T-helper 2 cell treated with Interferon-gamma antibody and Interleukin-4, amounts not matched to agents 5 μg/mL and 100 μg/mL, for 36 hours (primary cell): Measurements from ENCODE around the gene GSTO1.

Experiments
- DNase-seq: peaks from one replicate; pipeline ENCODE4 v3.0.0; 2021; ENCODE audit warnings: low spot score
- H3K27ac Mint-ChIP-seq: one replicate; pipeline ENCODE4 v1.8.0; 2021; ENCODE audit warnings: mild to moderate bottlenecking, mixed read lengths
- H3K27me3 Mint-ChIP-seq: one replicate; pipeline ENCODE4 v1.8.0; 2021; ENCODE audit warnings: low read depth, mixed read lengths
- H3K36me3 Mint-ChIP-seq: one replicate; pipeline ENCODE4 v1.8.0; 2021; ENCODE audit warnings: low read depth, mixed read lengths
- H3K4me1 Mint-ChIP-seq: one replicate; pipeline ENCODE4 v1.8.0; 2021; ENCODE audit warnings: low read depth, mixed read lengths
- H3K4me3 Mint-ChIP-seq: one replicate; pipeline ENCODE4 v1.8.0; 2022; ENCODE audit warnings: mild to moderate bottlenecking, moderate library complexity, mixed read lengths
- H3K9me3 Mint-ChIP-seq: one replicate; pipeline ENCODE4 v1.8.0; 2021; ENCODE audit warnings: mixed read lengths

The GSTO1 gene

GRCh38 chr10:104254493-104255310 is at the start of gene GSTO1:
GSTO1 (plus strand) TSS chr10:104254892; CDS start chr10:104254929, 37 bp downstream.
- Mint-ChIP-seq H3K9me3 (no peaks in the 10 kb centered on the region), H3K27ac (peak within 1 kb of the TSS; percentile 95), H3K36me3 (peaks cover 39% of the 10 kb centered on the region), H3K4me3 (peak within 1 kb of the TSS; percentile 98), H3K27me3 (peaks cover 9% of the 10 kb centered on the region), H3K4me1 (peaks cover 44% of the 10 kb centered on the region)
- DNase-seq, result peak; percentile 35

- H3K4me1 Mint-ChIP-seq, result no peaks in the 10 kb centered on the region
- H3K36me3 Mint-ChIP-seq, result no peaks in the 10 kb centered on the region
- no peak overlapping the region for H3K4me3 Mint-ChIP-seq
- H3K27ac Mint-ChIP-seq, result no peak overlapping the region
- DNase-seq, result no peak
- peaks cover 43% of the 10 kb centered on the region for H3K27me3 Mint-ChIP-seq
- no peaks in the 10 kb centered on the region for H3K9me3 Mint-ChIP-seq
Measured at GRCh38 chr10:104208730-104209129, 46.0 kb upstream of the GSTO1 start.

GRCh38 chr10:104209575-104210198 is 45.0 kb upstream of the GSTO1 start:
- H3K36me3 Mint-ChIP-seq, result no peaks in the 10 kb centered on the region
- H3K27me3 Mint-ChIP-seq, result peaks cover 36% of the 10 kb centered on the region
- no peaks in the 10 kb centered on the region for H3K4me1 Mint-ChIP-seq
- no peak for DNase-seq
- H3K4me3 Mint-ChIP-seq, result no peak overlapping the region
- no peak overlapping the region for H3K27ac Mint-ChIP-seq
- no peaks in the 10 kb centered on the region for H3K9me3 Mint-ChIP-seq

- Mint-ChIP-seq H3K27me3 (peaks cover 29% of the 10 kb centered on the region), H3K36me3 (no peaks in the 10 kb centered on the region), H3K9me3 (no peaks in the 10 kb centered on the region), H3K27ac (no peak overlapping the region), H3K4me3 (no peak overlapping the region), H3K4me1 (peaks cover 4% of the 10 kb centered on the region)
- DNase-seq, result no peak
Measured at GRCh38 chr10:104216631-104217030, 38.1 kb upstream of the GSTO1 start.

GRCh38 chr10:104218751-104219150 is 35.9 kb upstream of the GSTO1 start:
- Mint-ChIP-seq H3K9me3 (no peaks in the 10 kb centered on the region), H3K27ac (no peak overlapping the region), H3K36me3 (no peaks in the 10 kb centered on the region), H3K4me3 (no peak overlapping the region), H3K4me1 (peaks cover 4% of the 10 kb centered on the region), H3K27me3 (peaks cover 26% of the 10 kb centered on the region)
- DNase-seq, result no peak

- no peaks in the 10 kb centered on the region for H3K36me3 Mint-ChIP-seq
- no peak overlapping the region for H3K4me3 Mint-ChIP-seq
- no peak for DNase-seq
- H3K4me1 Mint-ChIP-seq, result peaks cover 4% of the 10 kb centered on the region
- H3K9me3 Mint-ChIP-seq, result no peaks in the 10 kb centered on the region
- no peak overlapping the region for H3K27ac Mint-ChIP-seq
- H3K27me3 Mint-ChIP-seq, result peaks cover 31% of the 10 kb centered on the region
Measured at GRCh38 chr10:104220522-104220921, 34.2 kb upstream of the GSTO1 start.

- H3K9me3 Mint-ChIP-seq, result no peaks in the 10 kb centered on the region
- no peak for DNase-seq
- H3K27ac Mint-ChIP-seq, result no peak overlapping the region
- no peak overlapping the region for H3K4me3 Mint-ChIP-seq
- H3K4me1 Mint-ChIP-seq, result peaks cover 4% of the 10 kb centered on the region
- no peaks in the 10 kb centered on the region for H3K36me3 Mint-ChIP-seq
- peaks cover 38% of the 10 kb centered on the region for H3K27me3 Mint-ChIP-seq
Measured at GRCh38 chr10:104223304-104223703, 31.4 kb upstream of the GSTO1 start.

- DNase-seq, result no peak
- peaks cover 35% of the 10 kb centered on the region for H3K27me3 Mint-ChIP-seq
- H3K27ac Mint-ChIP-seq, result no peak overlapping the region
- H3K36me3 Mint-ChIP-seq, result no peaks in the 10 kb centered on the region
- peaks cover 7% of the 10 kb centered on the region for H3K4me1 Mint-ChIP-seq
- H3K4me3 Mint-ChIP-seq, result no peak overlapping the region
- H3K9me3 Mint-ChIP-seq, result peaks cover 7% of the 10 kb centered on the region
Measured at GRCh38 chr10:104230490-104230889, 24.2 kb upstream of the GSTO1 start.

- Mint-ChIP-seq H3K9me3 (peaks cover 16% of the 10 kb centered on the region), H3K27ac (peak within 1 kb of the TSS; percentile 67), H3K4me3 (peak within 1 kb of the TSS; percentile 90), H3K4me1 (peaks cover 7% of the 10 kb centered on the region), H3K36me3 (no peaks in the 10 kb centered on the region), H3K27me3 (peaks cover 32% of the 10 kb centered on the region)
- DNase-seq, result peak; percentile 98
Measured at GRCh38 chr10:104231784-104232612, 22.7 kb upstream of the GSTO1 start, which contains the start of gene CFAP43. CFAP43 (minus strand) TSS chr10:104232364; CDS start chr10:104232246, 118 bp downstream.

- no peak for DNase-seq
- Mint-ChIP-seq H3K27ac (peak overlapping the region; percentile 67), H3K4me1 (peaks cover 7% of the 10 kb centered on the region), H3K9me3 (peaks cover 16% of the 10 kb centered on the region), H3K27me3 (peaks cover 34% of the 10 kb centered on the region), H3K36me3 (no peaks in the 10 kb centered on the region), H3K4me3 (peak overlapping the region; percentile 90)
Measured at GRCh38 chr10:104232613-104233102, 22.0 kb upstream of the GSTO1 start.

GRCh38 chr10:104233817-104234216 is 20.9 kb upstream of the GSTO1 start:
- Mint-ChIP-seq H3K27ac (no peak overlapping the region), H3K36me3 (no peaks in the 10 kb centered on the region), H3K9me3 (peaks cover 16% of the 10 kb centered on the region), H3K4me3 (peak overlapping the region; percentile 50), H3K27me3 (peaks cover 35% of the 10 kb centered on the region), H3K4me1 (peaks cover 7% of the 10 kb centered on the region)
- DNase-seq, result no peak

- peaks cover 16% of the 10 kb centered on the region for H3K9me3 Mint-ChIP-seq
- no peaks in the 10 kb centered on the region for H3K36me3 Mint-ChIP-seq
- no peak overlapping the region for H3K27ac Mint-ChIP-seq
- peaks cover 38% of the 10 kb centered on the region for H3K27me3 Mint-ChIP-seq
- DNase-seq, result no peak
- peaks cover 7% of the 10 kb centered on the region for H3K4me1 Mint-ChIP-seq
- no peak overlapping the region for H3K4me3 Mint-ChIP-seq
Measured at GRCh38 chr10:104234934-104235333, 19.8 kb upstream of the GSTO1 start.

GRCh38 chr10:104235801-104236200 is 18.9 kb upstream of the GSTO1 start:
- no peak overlapping the region for H3K4me3 Mint-ChIP-seq
- H3K27ac Mint-ChIP-seq, result no peak overlapping the region
- peaks cover 16% of the 10 kb centered on the region for H3K9me3 Mint-ChIP-seq
- H3K27me3 Mint-ChIP-seq, result peaks cover 40% of the 10 kb centered on the region
- no peaks in the 10 kb centered on the region for H3K36me3 Mint-ChIP-seq
- no peak for DNase-seq
- peaks cover 7% of the 10 kb centered on the region for H3K4me1 Mint-ChIP-seq
